Measurements from ENCODE around the gene RAB3D.

RAB3D gene

GRCh38 chr19:11373885-11374432 lies 34.5 kb upstream of the RAB3D start (continued):
- TF ChIP-seq ZSCAN18 (tag by site-specific recombination; IDR thresholded peaks at IDR 0.05) (peak; percentile 24; the same call in 1 of the 2 replicates), ZNF280D (tag by site-specific recombination; IDR thresholded peaks at IDR 0.05) (peak; percentile 45; the same call in 1 of the 2 replicates), ZNF366 (tag by site-specific recombination; conservative IDR thresholded peaks at IDR 0.05) (peak; percentile 75), ZNF324 (tag by site-specific recombination; IDR thresholded peaks at IDR 0.05) (peak; percentile 64), ZSCAN5A (tag by site-specific recombination; IDR thresholded peaks at IDR 0.05) (0 out of 2 replicates have a peak, but pooled peaks have one; percentile 15), ZSCAN30 (tag by site-specific recombination; IDR thresholded peaks at IDR 0.05) (0 out of 2 replicates have a peak, but pooled peaks have one; percentile 47), ZNF121 (tag by site-specific recombination; IDR thresholded peaks at IDR 0.05) (no peak), ZBTB8A (tag by site-specific recombination; IDR thresholded peaks at IDR 0.05) (no peak)

GRCh38 chr19:11373166-11373884 lies 33.9 kb upstream of the RAB3D start:
- CTCF ChIA-PET, result interaction anchor here (0.6 kb wide), 1 partner anchor 62 kb away, joined by 3 read pairs; the partner anchor contains the start of gene PRKCSH
- H3K4me3 ChIP-seq (ENCODE audit: low read depth, low read length), result no peak overlapping the region
- H3K9me3 ChIP-seq (ENCODE audit: control insufficient read depth, insufficient read depth, low read depth, low read length), result no peaks in the 10 kb centered on the region
- POLR2A ChIA-PET, result interaction anchor here (1.9 to 2.1 kb wide), 4 partner anchors 10 to 79 kb away, joined by 8 to 22 read pairs (median 15); partner anchors contain the start of gene EPOR
- H3K27ac ChIP-seq (ENCODE audit: extremely low read depth, low read depth, low read length), result no peak overlapping the region
- peaks cover 4% of the 10 kb centered on the region; the same call in 1 of the 2 replicates for H3K4me1 ChIP-seq (ENCODE audit: control insufficient read depth, insufficient read depth, low read length)
- H3K36me3 ChIP-seq (ENCODE audit: control insufficient read depth in 2 of 2, insufficient read depth in 1 of 2, low read length in 2 of 2), result peaks cover 0 to 21% of the 10 kb centered on the region in 2 experiments; a peak in 2 of 3 replicates
- TF ChIP-seq PRDM1 (tag by site-specific recombination; IDR thresholded peaks at IDR 0.05) (peak; percentile 65), MYNN (tag by site-specific recombination; IDR thresholded peaks at IDR 0.05; ENCODE audit: borderline replicate concordance) (peak; percentile 91; the same call in 1 of the 2 replicates), ZNF518A (tag by site-specific recombination; conservative IDR thresholded peaks at IDR 0.05; ENCODE audit: low read depth) (no peak), ZNF549 (tag by site-specific recombination; IDR thresholded peaks at IDR 0.05) (no peak), EGR2 (tag by site-specific recombination; IDR thresholded peaks at IDR 0.05; ENCODE audit: low read depth) (peak; percentile 42; the same call in 1 of the 2 replicates), ZFP41 (tag by site-specific recombination; IDR thresholded peaks at IDR 0.05; ENCODE audit: borderline replicate concordance) (no peak), GLIS2 (tag by site-specific recombination; IDR thresholded peaks at IDR 0.05) (no peak), ZNF221 (tag by site-specific recombination; IDR thresholded peaks at IDR 0.05; ENCODE audit: borderline replicate concordance) (no peak), ZNF324 (tag by site-specific recombination; IDR thresholded peaks at IDR 0.05) (no peak), ZNF558 (tag by site-specific recombination; IDR thresholded peaks at IDR 0.05) (no peak), GLI4 (tag by site-specific recombination; IDR thresholded peaks at IDR 0.05) (no peak), ZNF513 (tag by site-specific recombination; IDR thresholded peaks at IDR 0.05) (no peak), ZFP37 (tag by site-specific recombination; IDR thresholded peaks at IDR 0.05) (no peak), SP2 (tag by site-specific recombination; IDR thresholded peaks at IDR 0.05) (peak; percentile 61)
